Panc1 (cell line): ENCODE data around the gene DAAM2.

ENCODE experiments used
- CTCF ChIP-seq: fragments of 450-650 bp; IDR thresholded peaks from 2 replicates; pipeline ENCODE4 v1.5.1; 2017; ENCODE audit warnings: mild to moderate bottlenecking
- POLR2AphosphoS5 ChIP-seq: IDR thresholded peaks from 2 replicates; pipeline ENCODE4 v1.6.1; 2012; ENCODE audit warnings: mild to moderate bottlenecking, low read depth, low read length, moderate library complexity
- REST ChIP-seq, 2 experiments: IDR thresholded peaks; 2 replicates each; pipeline ENCODE4 v1.6.1; 2011 to 2012; ENCODE audit warnings: low read depth in 2 of 2, control low read depth in 1 of 2, low read length in 1 of 2, mild to moderate bottlenecking in 1 of 2, moderate library complexity in 1 of 2; ENCODE audit not compliant: insufficient read depth in 1 of 2
- SIN3A ChIP-seq: IDR thresholded peaks from 2 replicates; pipeline ENCODE4 v1.6.1; 2012; ENCODE audit warnings: low read depth, mild to moderate bottlenecking, low read length, moderate library complexity, borderline replicate concordance; ENCODE audit not compliant: insufficient read depth

- no peak for TF ChIP-seq POLR2AphosphoS5
- TF ChIP-seq SIN3A: no peak
- no peak for TF ChIP-seq CTCF
- TF ChIP-seq REST (IDR thresholded peaks at IDR 0.05; ENCODE audit: insufficient read depth in 1 of 2, low read depth in 2 of 2, low read length in 1 of 2): no peak
Measured at GRCh38 chr6:39755231-39755630, 36.9 kb upstream of the DAAM2 start.
